NCI-H446 treated with DMSO at 0.1 percent for 48 hours (cell line): ENCODE measurements around the gene TVP23B.
A peak's percentile ranks its signal among the peaks of the same experiment; 100 is the strongest.
"Not testable (repeated sequence)": the region's sequence is repeated elsewhere in the genome, so short reads cannot be mapped to it uniquely, and the experiment has no call there.

Experiments used
- DNase-seq: peaks from one replicate; lab custom pipeline; 2025; lab: John Stamatoyannopoulos, UW

TVP23B gene

GRCh38 chr17:18791402-18791801, 10.4 kb downstream of the TVP23B start:
- DNase-seq, result not testable (repeated sequence)

DNA sequence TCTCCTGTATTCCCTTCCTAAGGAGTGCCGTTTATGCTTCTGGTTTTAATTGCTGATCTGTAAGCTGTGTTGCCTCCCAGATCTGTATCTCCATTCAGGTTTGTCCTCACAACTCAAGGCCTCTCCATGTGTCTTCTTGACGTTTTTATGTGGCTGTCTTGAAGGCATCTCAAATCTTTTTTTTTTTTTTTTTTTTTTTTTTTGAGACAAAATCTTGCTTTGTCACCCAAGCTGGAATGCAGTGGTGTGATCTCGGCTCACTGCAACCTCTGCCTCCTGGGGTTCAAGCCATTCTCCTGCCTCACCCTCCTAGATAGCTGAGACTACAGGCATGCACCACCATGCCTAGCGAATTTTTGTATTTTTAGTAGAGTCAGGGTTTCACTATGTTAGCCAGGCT, 13.9 kb downstream of the TVP23B start:
- DNase-seq, result not testable (repeated sequence)

- DNase-seq, result not testable (repeated sequence)
These were observed 15.9 kb downstream of the TVP23B start for GRCh38 chr17:18796887-18797286.

- not testable (repeated sequence) for DNase-seq
These were observed 22.7 kb downstream of the TVP23B start for GRCh38 chr17:18803458-18804245.

GRCh38 chr17:18815924-18816323, 34.9 kb downstream of the TVP23B start:
- not testable (repeated sequence) for DNase-seq

DNA sequence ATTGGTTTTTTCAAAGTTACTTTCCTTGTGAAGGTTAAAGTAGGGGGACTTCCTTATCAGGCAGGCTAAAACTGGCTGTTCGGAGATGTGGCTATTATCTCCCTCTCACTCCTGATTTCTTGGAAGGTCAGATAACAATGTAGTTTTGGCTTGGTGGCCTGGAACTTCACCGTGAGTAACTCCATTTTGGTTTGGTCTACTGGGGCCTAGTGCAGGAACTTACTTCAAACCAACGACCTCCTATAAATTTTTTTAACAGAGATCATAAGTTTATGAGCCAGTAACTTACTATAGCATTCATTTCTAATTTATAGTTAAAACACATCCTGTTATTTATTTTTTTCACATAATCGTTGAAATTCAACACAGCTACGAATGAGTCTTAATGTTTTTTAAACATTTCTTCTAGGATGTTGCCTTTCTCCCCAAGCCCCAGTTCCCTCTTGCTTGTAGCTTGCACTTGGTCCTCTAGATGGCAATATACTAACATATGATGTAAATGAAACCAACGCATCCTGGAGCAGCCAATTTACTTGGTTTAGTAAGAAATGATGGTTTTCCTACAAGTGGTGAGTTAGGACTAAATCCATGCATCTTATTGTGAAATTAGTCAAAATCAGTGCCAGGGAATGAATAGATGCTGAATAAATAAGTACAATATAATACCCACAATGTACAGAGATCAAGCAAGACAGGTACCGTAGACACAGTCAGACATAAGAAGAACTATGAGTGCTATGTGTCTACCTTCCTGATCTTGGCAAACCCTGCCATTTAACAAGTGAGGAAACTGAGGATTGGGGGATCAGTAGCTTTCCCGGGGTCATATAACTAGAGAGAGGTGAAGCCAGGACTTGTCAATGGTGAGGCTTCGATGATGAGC, 35.7 kb downstream of the TVP23B start:
- DNase-seq, result peak; percentile 46

- not testable (repeated sequence) for DNase-seq
These were observed 40.4 kb downstream of the TVP23B start for GRCh38 chr17:18821430-18821829.

- not testable (repeated sequence) for DNase-seq
These were observed 46.6 kb downstream of the TVP23B start for GRCh38 chr17:18827613-18828012.

GRCh38 chr17:18848501-18848900, 67.5 kb downstream of the TVP23B start:
- DNase-seq, result no peak

DNA sequence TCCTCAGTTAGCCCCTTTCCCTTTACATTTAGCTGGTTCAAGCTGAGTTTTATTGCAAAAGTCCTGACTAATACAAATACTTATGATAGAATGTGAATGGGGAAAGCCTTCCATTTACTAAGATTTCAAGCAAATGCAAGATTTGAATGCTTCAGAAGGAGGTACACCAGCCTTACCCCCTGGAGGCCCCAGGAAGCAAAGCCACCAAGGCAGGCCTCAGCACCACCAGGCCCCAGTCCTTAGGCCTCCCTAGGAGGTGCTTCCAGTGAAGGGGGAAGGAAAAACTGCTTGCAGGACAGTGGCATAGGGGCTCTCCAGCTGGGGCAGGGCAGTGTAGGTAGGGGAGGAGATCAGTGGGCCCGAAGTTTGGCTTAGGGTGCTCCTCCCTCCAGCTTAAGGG, 69.7 kb downstream of the TVP23B start:
- DNase-seq, result no peak

- DNase-seq, result no peak
These were observed 70.2 kb downstream of the TVP23B start for GRCh38 chr17:18851201-18851600.

DNA sequence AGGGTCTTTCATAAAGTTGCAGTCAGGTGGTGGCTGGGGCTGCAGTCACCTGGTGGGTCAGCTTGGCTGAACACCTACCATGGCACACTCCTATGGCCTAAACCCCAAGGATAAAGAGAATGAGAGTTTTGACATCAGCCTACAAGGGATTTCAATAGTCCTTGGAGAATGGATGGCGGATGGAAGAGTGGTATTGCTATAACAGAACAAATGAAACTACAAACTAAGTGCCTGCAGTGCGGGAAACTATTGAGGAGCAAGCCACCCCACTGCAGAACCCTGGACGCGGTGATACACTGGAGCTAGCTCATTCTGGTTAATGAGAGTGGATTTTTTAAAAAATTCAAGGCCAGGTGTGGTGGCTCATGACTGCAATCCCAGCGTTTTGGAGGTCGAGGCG, 74.0 kb downstream of the TVP23B start:
- no peak for DNase-seq

GRCh38 chr17:18855831-18856569, 75.0 kb downstream of the TVP23B start:
- DNase-seq, result peak; percentile 87
